B cell (primary cell): ENCODE measurements around the gene KAZN. TPM values are rescaled to one million over a fixed set of nuclear protein-coding genes. Genes with fewer than 3 reads are reported as not detected.

ENCODE experiments used
- ATAC-seq: fragments of 200-7000 bp; cut with Tn5 transposase; one replicate; pipeline ENCODE4 v1.10.0; 2021; ENCODE audit warnings: low read depth, mild to moderate bottlenecking, moderate number of reproducible peaks, moderate library complexity
- CTCF ChIA-PET: fragments of 350-600 bp; sonication (Branson Sonifier 250); formaldehyde crosslinking; loops from one replicate; lab custom pipeline; 2021; ENCODE audit warnings: antibody characterized with exemption, inconsistent platforms; lab: Charles Lee
- POLR2A ChIA-PET: fragments of 350-600 bp; sonication (Branson Sonifier 250); formaldehyde crosslinking; loops from one replicate; lab custom pipeline; 2021; ENCODE audit warnings: antibody characterized with exemption; lab: Charles Lee
- DNase-seq: peaks from one replicate; pipeline ENCODE4 v3.0.0; 2013
- H2AFZ ChIP-seq: 2 replicates; pipeline ENCODE4 v1.6.1; 2012; ENCODE audit warnings: mild to moderate bottlenecking, low read depth, low read length; ENCODE audit not compliant: insufficient read depth, poor library complexity, severe bottlenecking
- H3K27ac ChIP-seq, 2 donors: 1 replicate in 1 of 2; 2 replicates in 1 of 2; pipeline ENCODE4 v1.5.1; 2012 to 2013; ENCODE audit warnings: low read length in 2 of 2, mild to moderate bottlenecking in 2 of 2, moderate library complexity in 1 of 2
- H3K27me3 ChIP-seq, 4 experiments: fragments of 200-600 bp in 1 of 4; sonication (generic) in 1 of 4; replicated peaks in 1 of 4; 1 replicate in 2 of 4; 2 replicates in 2 of 4; pipeline versions ENCODE4 v1.6.1 to v1.7.0; 2013 to 2016; ENCODE audit warnings: low read length in 3 of 4, mild to moderate bottlenecking in 2 of 4, mixed read lengths in 1 of 4, moderate library complexity in 1 of 4; ENCODE audit not compliant: insufficient read depth in 4 of 4, control insufficient read depth in 3 of 4; ENCODE audit errors: control extremely low read depth in 1 of 4
- H3K36me3 ChIP-seq, 2 experiments: replicated peaks in 1 of 2; 1 replicate in 1 of 2; 2 replicates in 1 of 2; pipeline versions ENCODE4 v1.6.1 to v1.7.1; 2013; ENCODE audit warnings: low read length in 1 of 2; ENCODE audit not compliant: insufficient read depth in 2 of 2, control insufficient read depth in 1 of 2; ENCODE audit errors: control extremely low read depth in 1 of 2, extremely low read depth in 1 of 2
- H3K4me1 ChIP-seq, 2 donors: fragments of 200-600 bp in 1 of 2; sonication (generic) in 1 of 2; 1 replicate in 1 of 2; 2 replicates in 1 of 2; pipeline versions ENCODE4 v1.5.1 to v1.6.1; 2013 to 2017; ENCODE audit warnings: low read length in 2 of 2; ENCODE audit not compliant: control insufficient read depth in 2 of 2, insufficient read depth in 2 of 2
- H3K4me2 ChIP-seq: replicated peaks from 2 replicates; pipeline ENCODE3; 2012; ENCODE audit warnings: mild to moderate bottlenecking, low read depth, low read length; ENCODE audit not compliant: poor library complexity, severe bottlenecking
- H3K4me3 ChIP-seq, 5 experiments: fragments of 200-600 bp in 1 of 5; sonication (generic) in 1 of 5; 1 replicate in 3 of 5; 2 replicates in 2 of 5; pipeline versions ENCODE4 v1.5.1 to v1.7.0; 2011 to 2016; ENCODE audit warnings: low read length in 4 of 5, mild to moderate bottlenecking in 4 of 5, low read depth in 2 of 5, control low read depth in 1 of 5, moderate library complexity in 1 of 5; ENCODE audit not compliant: insufficient read depth in 1 of 5; ENCODE audit errors: control extremely low read depth in 1 of 5, extremely low read depth in 1 of 5
- H3K79me2 ChIP-seq: fragments of 200-600 bp; sonication (generic); one replicate; pipeline ENCODE4 v1.6.0; 2016; ENCODE audit warnings: low read length; ENCODE audit not compliant: control insufficient read depth, insufficient read depth
- H3K9ac ChIP-seq: fragments of 200-600 bp; sonication (generic); 2 replicates; pipeline ENCODE4 v1.6.1; 2017; ENCODE audit warnings: mild to moderate bottlenecking, low read length, moderate library complexity
- H3K9me3 ChIP-seq, 3 donors: one replicate each; pipeline versions ENCODE4 v1.6.1 to v1.7.1; 2013; ENCODE audit warnings: low read length in 2 of 3; ENCODE audit not compliant: control insufficient read depth in 2 of 3, insufficient read depth in 1 of 3; ENCODE audit errors: control extremely low read depth in 1 of 3
- H4K20me1 ChIP-seq: 2 replicates; pipeline ENCODE4 v1.6.0; 2012; ENCODE audit warnings: mild to moderate bottlenecking, low read length; ENCODE audit not compliant: insufficient read depth, control insufficient read depth, poor library complexity, severe bottlenecking
- H3K27ac Mint-ChIP-seq: one replicate; pipeline ENCODE4 v1.8.0; 2021; ENCODE audit warnings: mixed read lengths
- H3K27me3 Mint-ChIP-seq: one replicate; pipeline ENCODE4 v1.8.0; 2021; ENCODE audit warnings: mixed read lengths
- H3K4me1 Mint-ChIP-seq: one replicate; pipeline ENCODE4 v1.8.0; 2021; ENCODE audit warnings: mixed read lengths
- H3K4me3 Mint-ChIP-seq: one replicate; pipeline ENCODE4 v1.8.0; 2021; ENCODE audit warnings: mixed read lengths
- H3K9me3 Mint-ChIP-seq: one replicate; pipeline ENCODE4 v1.8.0; 2022; ENCODE audit warnings: mixed read lengths; ENCODE audit not compliant: insufficient read depth
- EZH2 ChIP-seq: IDR thresholded peaks from 2 replicates; pipeline ENCODE4 v1.6.1; 2012; ENCODE audit warnings: borderline replicate concordance, low read depth, mild to moderate bottlenecking, moderate library complexity, low read length; ENCODE audit not compliant: insufficient read depth, poor library complexity, severe bottlenecking
- WGBS: methylation state at CpG from one replicate; pipeline ENCODE4 v1.1.5; 2013; ENCODE audit warnings: missing lambda C conversion rate; ENCODE audit not compliant: insufficient coverage; 5-methylcytosine and 5-hydroxymethylcytosine counted together
- intact Hi-C: fragments of 100-400 bp; cut with micrococcal nuclease; formaldehyde crosslinking; loops from one replicate; pipeline ENCODE4 v1.10.0; 2022
- polyA plus RNA-seq: library from polyadenylated mRNA; depleted of rRNA; stranded (reverse); fragments of >200 nt; gene quantifications from 2 replicates; pipeline ENCODE4 v1.2.3, GENCODE V29; 2012
- total RNA-seq, 2 donors: library from RNA; stranded (reverse); fragments of 120-200 nt in 1 of 2; gene quantifications; 1 replicate in 1 of 2; 2 replicates in 1 of 2; pipeline versions ENCODE4 v1.2.3 to v1.2.4, GENCODE V29; 2013 to 2022
- TF ChIP-seq, protein P1 (sequence below): fragments of 200-600 bp; IDR thresholded peaks from one replicate; pipeline ENCODE4 v1.8.0; 2022; ENCODE audit warnings: antibody characterized with exemption, mild to moderate bottlenecking

The KAZN gene
- total and polyA plus RNA-seq, 2 donors (not counting 1 experiment from before 2014, with no cell fraction given), result 0.13 to 0.39 TPM

DNA sequence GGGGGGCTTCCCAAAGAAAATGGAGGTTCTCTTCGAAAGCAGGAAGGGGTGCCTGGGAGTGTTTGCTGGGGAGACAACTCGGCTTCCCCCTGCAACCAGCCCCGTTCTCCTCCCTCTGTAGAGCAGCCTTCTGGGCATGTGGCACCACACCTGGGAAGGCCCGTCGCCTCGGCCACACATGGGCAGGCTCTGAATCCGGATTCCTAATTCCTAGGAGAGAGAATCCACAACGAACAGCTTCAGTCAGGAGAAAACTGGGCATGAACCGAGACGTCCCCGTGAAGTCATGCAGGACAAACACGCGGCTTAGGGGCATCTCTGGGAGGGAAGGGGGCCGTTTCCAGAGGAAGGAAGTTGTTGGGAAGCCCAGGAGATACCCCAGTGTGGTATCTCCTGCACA is 224.5 kb downstream of the KAZN start:
- no peak for TF ChIP-seq EZH2
- TF ChIP-seq, protein P1, sequence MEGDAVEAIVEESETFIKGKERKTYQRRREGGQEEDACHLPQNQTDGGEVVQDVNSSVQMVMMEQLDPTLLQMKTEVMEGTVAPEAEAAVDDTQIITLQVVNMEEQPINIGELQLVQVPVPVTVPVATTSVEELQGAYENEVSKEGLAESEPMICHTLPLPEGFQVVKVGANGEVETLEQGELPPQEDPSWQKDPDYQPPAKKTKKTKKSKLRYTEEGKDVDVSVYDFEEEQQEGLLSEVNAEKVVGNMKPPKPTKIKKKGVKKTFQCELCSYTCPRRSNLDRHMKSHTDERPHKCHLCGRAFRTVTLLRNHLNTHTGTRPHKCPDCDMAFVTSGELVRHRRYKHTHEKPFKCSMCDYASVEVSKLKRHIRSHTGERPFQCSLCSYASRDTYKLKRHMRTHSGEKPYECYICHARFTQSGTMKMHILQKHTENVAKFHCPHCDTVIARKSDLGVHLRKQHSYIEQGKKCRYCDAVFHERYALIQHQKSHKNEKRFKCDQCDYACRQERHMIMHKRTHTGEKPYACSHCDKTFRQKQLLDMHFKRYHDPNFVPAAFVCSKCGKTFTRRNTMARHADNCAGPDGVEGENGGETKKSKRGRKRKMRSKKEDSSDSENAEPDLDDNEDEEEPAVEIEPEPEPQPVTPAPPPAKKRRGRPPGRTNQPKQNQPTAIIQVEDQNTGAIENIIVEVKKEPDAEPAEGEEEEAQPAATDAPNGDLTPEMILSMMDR, result no peak
- H3K4me3 ChIP-seq, result no peak overlapping the region
- POLR2A ChIA-PET, result no interaction called here
- H3K4me1 Mint-ChIP-seq, result no peaks in the 10 kb centered on the region
- 82% methylated on average over 13 of the region's 14 CpGs for WGBS
- CTCF ChIA-PET, result no interaction called here
- intact Hi-C loops, result no loop called here
- H3K27me3 Mint-ChIP-seq, result peaks cover 2% of the 10 kb centered on the region
- no peak overlapping the region for H3K27ac Mint-ChIP-seq
- no peak overlapping the region for H3K4me2 ChIP-seq
- DNase-seq (no peak), ATAC-seq (no peak)
- H3K4me1 ChIP-seq, result no peaks in the 10 kb centered on the region
- no peaks in the 10 kb centered on the region for H3K36me3 ChIP-seq
- no peak overlapping the region for H3K27ac ChIP-seq
- no peaks in the 10 kb centered on the region for H3K79me2 ChIP-seq
- H3K9ac ChIP-seq, result no peak overlapping the region
- H2AFZ ChIP-seq, result no peak overlapping the region
- H3K27me3 ChIP-seq, result peaks cover 0 to 2% (median 0%) of the 10 kb centered on the region in 4 experiments
- no peaks in the 10 kb centered on the region for H3K9me3 Mint-ChIP-seq
- H3K4me3 Mint-ChIP-seq, result no peak overlapping the region
- H3K9me3 ChIP-seq, result peaks cover 0 to 3% (median 0%) of the 10 kb centered on the region in 3 donors
- H4K20me1 ChIP-seq, result no peaks in the 10 kb centered on the region

DNA sequence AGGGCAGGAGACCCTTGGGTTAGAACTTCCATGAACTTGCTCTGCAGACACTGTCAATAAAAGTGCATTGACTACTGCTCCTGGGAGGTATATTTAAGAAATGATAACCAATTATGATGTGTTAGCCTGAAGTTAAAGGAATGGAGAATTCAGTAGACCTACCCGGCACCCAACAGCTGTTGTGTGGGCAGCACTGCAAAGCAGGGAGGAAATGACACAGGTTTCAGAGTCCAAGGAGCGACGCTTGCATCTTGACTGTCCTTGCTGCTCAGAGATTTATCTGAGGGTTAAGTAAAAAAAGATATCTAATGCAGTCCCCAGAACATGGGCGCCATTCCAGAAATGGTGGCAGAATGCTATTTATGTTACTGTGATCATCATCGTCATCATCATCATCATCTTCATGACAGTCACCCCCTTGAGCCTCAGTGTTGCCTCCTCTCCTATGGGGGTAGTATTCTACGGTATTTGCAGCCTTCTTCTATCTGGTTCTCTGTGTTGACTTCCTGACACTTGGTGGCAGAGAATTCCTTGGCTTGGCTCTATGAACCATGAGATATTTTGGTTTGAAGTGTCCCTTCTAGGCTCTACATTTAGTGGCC is 225.9 kb downstream of the KAZN start:
- no peak overlapping the region for H2AFZ ChIP-seq
- H3K9me3 ChIP-seq, result peaks cover 0 to 3% (median 0%) of the 10 kb centered on the region in 3 donors
- ChIA-PET CTCF (no interaction called here), POLR2A (no interaction called here)
- no peak overlapping the region for H3K27ac Mint-ChIP-seq
- H3K4me1 ChIP-seq, result no peaks in the 10 kb centered on the region
- no peak overlapping the region for H3K27ac ChIP-seq
- H3K27me3 ChIP-seq, result peaks cover 0 to 2% (median 0%) of the 10 kb centered on the region in 4 experiments
- no peak overlapping the region for H3K4me2 ChIP-seq
- WGBS, result 41% methylated on average over 4 of the region's 6 CpGs
- H3K9ac ChIP-seq, result no peak overlapping the region
- H3K9me3 Mint-ChIP-seq, result peaks cover 2% of the 10 kb centered on the region
- no peak for ATAC-seq
- H3K79me2 ChIP-seq, result no peaks in the 10 kb centered on the region
- TF ChIP-seq, protein P1, result no peak
- no peak for TF ChIP-seq EZH2
- no peaks in the 10 kb centered on the region for H3K4me1 Mint-ChIP-seq
- DNase-seq, result no peak
- H4K20me1 ChIP-seq, result no peaks in the 10 kb centered on the region
- H3K4me3 Mint-ChIP-seq, result no peak overlapping the region
- peaks cover 6% of the 10 kb centered on the region for H3K27me3 Mint-ChIP-seq
- no peak overlapping the region for H3K4me3 ChIP-seq
- no peaks in the 10 kb centered on the region for H3K36me3 ChIP-seq
- intact Hi-C loops, result no loop called here
